Tibial nerve (tissue), 4 donors: ENCODE results near the gene UBALD1.

Experiments
- EP300 ChIP-seq, 2 donors: sonication (generic); formaldehyde crosslinking; IDR thresholded peaks; one replicate each; pipeline ENCODE4 v1.6.1; 2017; ENCODE audit warnings: antibody characterized with exemption in 2 of 2, mild to moderate bottlenecking in 1 of 2
- TF ChIP-seq, protein P1 (sequence below), 5 experiments: fragments of 200-600 bp in 3 of 5; fragments of 450-650 bp in 2 of 5; sonication (generic) in 3 of 5; IDR thresholded peaks; one replicate each; pipeline ENCODE4 v1.5.1; 2016 to 2019; ENCODE audit warnings: antibody characterized with exemption in 5 of 5, mild to moderate bottlenecking in 3 of 5, moderate library complexity in 2 of 5

DNA sequence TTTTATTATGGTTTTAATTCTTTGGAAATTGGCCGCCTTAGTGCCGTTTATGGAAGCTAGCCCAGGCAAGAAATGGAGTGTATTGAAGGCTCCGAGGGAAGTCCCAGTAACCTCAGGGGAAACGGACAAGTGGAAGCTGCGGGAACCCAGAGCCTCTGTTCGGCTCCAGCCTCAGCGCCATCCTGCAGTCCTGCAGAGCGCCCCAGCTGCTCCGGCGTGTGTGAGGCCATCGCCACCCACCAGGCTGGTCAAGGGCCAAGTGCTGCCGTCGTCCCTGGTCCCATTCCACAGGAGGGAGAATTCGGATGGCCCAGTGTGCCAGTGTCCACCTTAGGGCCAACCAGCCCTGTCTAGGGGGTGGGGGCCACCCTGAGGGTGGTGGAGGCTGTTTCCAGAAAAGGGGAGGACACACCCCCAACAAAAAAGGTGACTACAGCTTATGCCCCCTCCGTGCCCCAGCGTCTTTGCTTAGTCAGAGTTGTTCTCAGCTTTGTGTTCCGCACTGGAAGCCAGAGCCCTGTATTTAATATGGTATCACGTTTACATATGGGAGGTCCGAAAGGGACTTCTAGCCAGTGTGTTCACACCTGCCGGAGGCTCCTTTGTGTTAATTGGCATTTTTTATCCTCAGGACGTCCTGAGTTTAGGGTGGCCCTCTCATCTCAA is 22.9 kb upstream of the UBALD1 start:
- TF ChIP-seq, protein P1, sequence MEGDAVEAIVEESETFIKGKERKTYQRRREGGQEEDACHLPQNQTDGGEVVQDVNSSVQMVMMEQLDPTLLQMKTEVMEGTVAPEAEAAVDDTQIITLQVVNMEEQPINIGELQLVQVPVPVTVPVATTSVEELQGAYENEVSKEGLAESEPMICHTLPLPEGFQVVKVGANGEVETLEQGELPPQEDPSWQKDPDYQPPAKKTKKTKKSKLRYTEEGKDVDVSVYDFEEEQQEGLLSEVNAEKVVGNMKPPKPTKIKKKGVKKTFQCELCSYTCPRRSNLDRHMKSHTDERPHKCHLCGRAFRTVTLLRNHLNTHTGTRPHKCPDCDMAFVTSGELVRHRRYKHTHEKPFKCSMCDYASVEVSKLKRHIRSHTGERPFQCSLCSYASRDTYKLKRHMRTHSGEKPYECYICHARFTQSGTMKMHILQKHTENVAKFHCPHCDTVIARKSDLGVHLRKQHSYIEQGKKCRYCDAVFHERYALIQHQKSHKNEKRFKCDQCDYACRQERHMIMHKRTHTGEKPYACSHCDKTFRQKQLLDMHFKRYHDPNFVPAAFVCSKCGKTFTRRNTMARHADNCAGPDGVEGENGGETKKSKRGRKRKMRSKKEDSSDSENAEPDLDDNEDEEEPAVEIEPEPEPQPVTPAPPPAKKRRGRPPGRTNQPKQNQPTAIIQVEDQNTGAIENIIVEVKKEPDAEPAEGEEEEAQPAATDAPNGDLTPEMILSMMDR (IDR thresholded peaks at IDR 0.05): no peak
- TF ChIP-seq EP300 (IDR thresholded peaks at IDR 0.05): no peak
